Panc1 (cell line): ENCODE results near the gene GFPT2.

Experiments
- CTCF ChIP-seq: fragments of 450-650 bp; IDR thresholded peaks from 2 replicates; pipeline ENCODE4 v1.5.1; 2017; ENCODE audit warnings: mild to moderate bottlenecking
- POLR2AphosphoS5 ChIP-seq: IDR thresholded peaks from 2 replicates; pipeline ENCODE4 v1.6.1; 2012; ENCODE audit warnings: mild to moderate bottlenecking, low read depth, low read length, moderate library complexity
- REST ChIP-seq, 2 experiments: IDR thresholded peaks; 2 replicates each; pipeline ENCODE4 v1.6.1; 2011 to 2012; ENCODE audit warnings: low read depth in 2 of 2, control low read depth in 1 of 2, low read length in 1 of 2, mild to moderate bottlenecking in 1 of 2, moderate library complexity in 1 of 2; ENCODE audit not compliant: insufficient read depth in 1 of 2

GRCh38 chr5:180331647-180331950, 21.5 kb downstream of the GFPT2 start:
- no peak for TF ChIP-seq CTCF
- TF ChIP-seq POLR2AphosphoS5 = no peak
- no peak for TF ChIP-seq REST (IDR thresholded peaks at IDR 0.05; ENCODE audit: insufficient read depth in 1 of 2, low read depth in 2 of 2, low read length in 1 of 2)
